ENCODE results near the gene DRAM1.
"Not testable (repeated sequence)": the region's sequence is repeated elsewhere in the genome, so short reads cannot be mapped to it uniquely, and the experiment has no call there.

DRAM1 gene

GRCh38 chr12:101845137-101845711 lies 32.2 kb upstream of the DRAM1 start:
- H3K27ac ChIP-seq (ENCODE audit: low read depth, low read length), result no peak overlapping the region
- H3K4me1 ChIP-seq (ENCODE audit: control insufficient read depth, insufficient read depth, low read length, unreplicated experiment), result no peaks in the 10 kb centered on the region
- H3K79me2 ChIP-seq (ENCODE audit: control insufficient read depth, insufficient read depth, low read length, unreplicated experiment), result no peaks in the 10 kb centered on the region
- no peaks in the 10 kb centered on the region for H3K36me3 ChIP-seq (ENCODE audit: insufficient read depth, low read length)
- H3K27me3 ChIP-seq (ENCODE audit: insufficient read depth, low read length), result no peaks in the 10 kb centered on the region
- H2AFZ ChIP-seq (ENCODE audit: low read length, unreplicated experiment), result no peak overlapping the region
- no peak overlapping the region for H3K4me3 ChIP-seq (ENCODE audit: low read depth, low read length)

DNA sequence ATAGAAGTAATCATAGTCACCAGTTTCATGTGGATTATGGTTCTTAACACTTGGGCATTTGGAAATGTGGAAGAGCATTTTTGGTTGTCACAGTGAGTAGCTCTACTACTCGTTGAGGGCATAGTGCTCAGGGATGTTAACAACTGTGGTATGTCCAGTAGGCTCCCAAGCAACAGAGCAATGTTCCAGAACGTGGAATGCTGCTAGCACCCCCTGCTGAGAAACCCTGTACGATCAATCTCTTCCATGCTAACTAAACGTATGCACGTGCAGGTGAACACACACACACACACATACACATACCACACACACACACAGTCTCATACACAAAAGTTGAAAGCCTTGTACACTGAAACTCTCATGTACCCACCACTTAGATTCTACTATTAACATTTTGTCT lies 30.1 kb upstream of the DRAM1 start:
- Histone ChIP-seq H3K4me3 (ENCODE audit: low read depth, low read length) (no peak overlapping the region), H3K36me3 (ENCODE audit: insufficient read depth, low read length) (no peaks in the 10 kb centered on the region), H2AFZ (ENCODE audit: low read length, unreplicated experiment) (no peak overlapping the region), H3K79me2 (ENCODE audit: control insufficient read depth, insufficient read depth, low read length, unreplicated experiment) (no peaks in the 10 kb centered on the region), H3K4me1 (ENCODE audit: control insufficient read depth, insufficient read depth, low read length, unreplicated experiment) (no peaks in the 10 kb centered on the region), H3K27ac (ENCODE audit: low read depth, low read length) (no peak overlapping the region), H3K27me3 (ENCODE audit: insufficient read depth, low read length) (no peaks in the 10 kb centered on the region)

DNA sequence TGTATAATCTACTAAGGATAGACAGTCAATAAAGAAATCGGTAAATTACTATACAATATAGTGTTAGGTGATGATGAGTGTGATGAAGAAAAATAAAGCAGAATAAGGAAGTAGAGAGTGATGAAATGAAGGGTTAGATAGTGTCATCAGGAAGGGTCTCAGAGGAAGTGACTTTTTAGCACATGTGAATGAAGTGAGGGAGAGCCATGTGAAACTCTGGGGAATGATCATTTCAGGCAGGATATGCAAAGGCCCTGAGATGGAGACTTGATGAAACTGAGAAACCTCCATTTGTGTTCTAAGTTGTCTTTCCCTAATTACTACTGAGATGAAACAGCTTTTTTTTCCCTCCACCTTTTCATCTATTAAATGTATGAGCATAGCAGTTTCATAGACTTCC lies 27.2 kb upstream of the DRAM1 start:
- H3K4me1 ChIP-seq (ENCODE audit: control insufficient read depth, insufficient read depth, low read length, unreplicated experiment), result no peaks in the 10 kb centered on the region
- no peak overlapping the region for H3K4me3 ChIP-seq (ENCODE audit: low read depth, low read length)
- no peaks in the 10 kb centered on the region for H3K79me2 ChIP-seq (ENCODE audit: control insufficient read depth, insufficient read depth, low read length, unreplicated experiment)
- H3K36me3 ChIP-seq (ENCODE audit: insufficient read depth, low read length), result no peaks in the 10 kb centered on the region
- H3K27ac ChIP-seq (ENCODE audit: low read depth, low read length), result no peak overlapping the region
- H2AFZ ChIP-seq (ENCODE audit: low read length, unreplicated experiment), result no peak overlapping the region
- no peaks in the 10 kb centered on the region for H3K27me3 ChIP-seq (ENCODE audit: insufficient read depth, low read length)

DNA sequence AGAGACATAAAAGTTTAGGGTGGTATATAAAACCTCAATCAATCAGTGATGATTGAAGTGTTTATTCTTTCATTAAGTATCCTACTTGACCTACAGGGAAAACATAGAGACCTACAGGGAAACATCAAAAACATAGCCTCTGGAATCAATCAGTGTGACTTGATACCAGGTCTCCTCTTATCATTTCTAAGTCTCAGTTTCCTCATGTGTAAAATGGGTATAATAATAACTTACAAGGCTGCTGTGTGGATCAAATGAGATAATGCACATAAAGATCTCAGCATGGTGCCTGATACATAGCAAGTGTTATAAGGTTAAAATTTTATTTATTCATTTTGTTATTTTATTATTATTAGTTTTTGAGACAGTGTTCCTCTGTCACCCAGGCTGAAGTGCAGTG lies 24.4 kb upstream of the DRAM1 start:
- H3K27me3 ChIP-seq (ENCODE audit: insufficient read depth, low read length), result no peaks in the 10 kb centered on the region
- H2AFZ ChIP-seq (ENCODE audit: low read length, unreplicated experiment), result no peak overlapping the region
- H3K27ac ChIP-seq (ENCODE audit: low read depth, low read length), result no peak overlapping the region
- H3K4me3 ChIP-seq (ENCODE audit: low read depth, low read length), result no peak overlapping the region
- H3K79me2 ChIP-seq (ENCODE audit: control insufficient read depth, insufficient read depth, low read length, unreplicated experiment), result no peaks in the 10 kb centered on the region
- peaks cover 16% of the 10 kb centered on the region for H3K4me1 ChIP-seq (ENCODE audit: control insufficient read depth, insufficient read depth, low read length, unreplicated experiment)
- no peaks in the 10 kb centered on the region for H3K36me3 ChIP-seq (ENCODE audit: insufficient read depth, low read length)

DNA sequence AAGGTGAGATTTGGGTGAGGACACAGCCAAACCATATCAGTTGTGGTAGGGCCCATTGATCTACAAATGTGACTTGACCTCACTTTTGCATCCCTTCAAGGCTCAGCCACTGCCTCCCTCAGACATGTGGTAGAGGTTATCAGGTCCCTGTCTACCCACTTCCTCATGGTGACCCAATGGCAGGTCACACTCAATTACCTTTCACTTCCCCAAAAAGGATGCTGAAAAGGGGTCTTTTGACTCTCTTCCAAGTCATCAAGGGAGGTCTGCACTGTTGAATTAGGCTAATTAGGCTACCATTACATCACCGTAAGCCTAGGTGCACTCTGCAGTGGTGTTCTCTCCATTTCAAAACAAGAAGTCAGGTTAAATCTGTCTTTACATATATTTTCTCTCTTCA lies 22.6 kb upstream of the DRAM1 start:
- H3K27me3 ChIP-seq (ENCODE audit: insufficient read depth, low read length), result no peaks in the 10 kb centered on the region
- peaks cover 22% of the 10 kb centered on the region for H3K4me1 ChIP-seq (ENCODE audit: control insufficient read depth, insufficient read depth, low read length, unreplicated experiment)
- H3K27ac ChIP-seq (ENCODE audit: low read depth, low read length), result no peak overlapping the region
- no peaks in the 10 kb centered on the region for H3K79me2 ChIP-seq (ENCODE audit: control insufficient read depth, insufficient read depth, low read length, unreplicated experiment)
- H2AFZ ChIP-seq (ENCODE audit: low read length, unreplicated experiment), result no peak overlapping the region
- no peaks in the 10 kb centered on the region for H3K36me3 ChIP-seq (ENCODE audit: insufficient read depth, low read length)
- no peak overlapping the region for H3K4me3 ChIP-seq (ENCODE audit: low read depth, low read length)

DNA sequence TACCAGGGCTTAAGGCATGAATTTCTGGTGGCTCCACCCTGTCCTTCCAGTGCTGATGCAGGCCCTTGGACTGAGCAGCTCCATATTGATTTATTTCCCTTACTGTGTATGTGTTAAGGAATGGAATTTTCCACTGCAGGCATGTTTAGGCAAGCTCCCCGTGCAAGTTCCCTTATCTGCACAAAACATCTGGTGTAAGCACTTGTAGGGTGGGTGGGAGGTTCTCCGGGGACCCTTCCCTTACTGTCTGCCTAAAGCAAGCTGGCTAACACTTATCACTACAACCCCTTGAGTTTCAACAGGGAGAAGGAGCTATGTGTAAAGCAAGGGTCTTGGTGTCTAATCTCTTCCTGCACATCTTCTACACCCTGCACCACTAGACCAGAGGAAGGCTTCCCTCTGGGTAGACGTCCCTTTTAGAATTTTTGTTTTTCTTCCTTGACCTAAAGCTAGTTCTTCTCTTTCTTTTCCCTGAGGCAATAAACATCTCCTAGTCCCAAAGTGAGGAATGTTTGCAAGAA lies 22.0 kb upstream of the DRAM1 start:
- no peak overlapping the region for H2AFZ ChIP-seq (ENCODE audit: low read length, unreplicated experiment)

GRCh38 chr12:101855976-101856375 lies 21.4 kb upstream of the DRAM1 start:
- Histone ChIP-seq H3K4me1 (ENCODE audit: control insufficient read depth, insufficient read depth, low read length, unreplicated experiment) (peaks cover 26% of the 10 kb centered on the region), H2AFZ (ENCODE audit: low read length, unreplicated experiment) (no peak overlapping the region), H3K79me2 (ENCODE audit: control insufficient read depth, insufficient read depth, low read length, unreplicated experiment) (no peaks in the 10 kb centered on the region), H3K36me3 (ENCODE audit: insufficient read depth, low read length) (no peaks in the 10 kb centered on the region), H3K27ac (ENCODE audit: low read depth, low read length) (no peak overlapping the region), H3K4me3 (ENCODE audit: low read depth, low read length) (no peak overlapping the region), H3K27me3 (ENCODE audit: insufficient read depth, low read length) (no peaks in the 10 kb centered on the region)

More for the DNA sequence above, 22.0 kb upstream of the DRAM1 start:
- H3K79me2 ChIP-seq (ENCODE audit: control insufficient read depth, insufficient read depth, low read length, unreplicated experiment), result no peaks in the 10 kb centered on the region
- H3K27ac ChIP-seq (ENCODE audit: low read depth, low read length), result no peak overlapping the region
- peaks cover 26% of the 10 kb centered on the region for H3K4me1 ChIP-seq (ENCODE audit: control insufficient read depth, insufficient read depth, low read length, unreplicated experiment)
- H3K27me3 ChIP-seq (ENCODE audit: insufficient read depth, low read length), result no peaks in the 10 kb centered on the region
- H3K36me3 ChIP-seq (ENCODE audit: insufficient read depth, low read length), result no peaks in the 10 kb centered on the region
- no peak overlapping the region for H3K4me3 ChIP-seq (ENCODE audit: low read depth, low read length)

- H3K4me3 ChIP-seq (ENCODE audit: low read depth, low read length); H3K79me2 ChIP-seq (ENCODE audit: control insufficient read depth, insufficient read depth, low read length, unreplicated experiment); H2AFZ ChIP-seq (ENCODE audit: low read length, unreplicated experiment); H3K27ac ChIP-seq (ENCODE audit: low read depth, low read length); H3K27me3 ChIP-seq (ENCODE audit: insufficient read depth, low read length); H3K36me3 ChIP-seq (ENCODE audit: insufficient read depth, low read length): not testable (repeated sequence)
- peaks cover 26% of the 10 kb centered on the region for H3K4me1 ChIP-seq (ENCODE audit: control insufficient read depth, insufficient read depth, low read length, unreplicated experiment)
Observed at GRCh38 chr12:101856614-101857013, 20.8 kb upstream of the DRAM1 start.

DNA sequence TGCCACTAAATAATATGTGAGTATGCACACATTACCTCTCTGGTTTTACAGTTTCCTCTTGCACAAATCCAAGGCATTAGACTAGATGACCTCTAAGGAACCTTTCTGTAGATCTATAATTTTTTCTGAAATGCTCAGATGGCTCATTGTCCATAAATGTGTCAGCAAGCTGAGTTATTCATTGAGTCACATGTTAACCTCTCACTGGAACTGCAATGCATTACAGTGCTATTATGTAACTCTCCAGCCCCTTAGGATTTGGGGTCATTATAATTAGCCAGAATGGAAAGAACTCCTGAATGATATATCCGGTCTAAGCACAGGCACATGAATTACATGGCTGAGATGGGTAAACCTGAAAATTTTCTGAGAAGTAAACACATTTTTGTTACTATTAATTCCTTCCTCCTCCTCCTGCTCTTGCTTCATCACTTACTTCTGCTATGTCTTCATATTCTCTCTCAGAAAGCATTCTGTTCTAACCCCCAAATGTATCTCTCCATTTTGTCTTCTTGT lies 20.3 kb upstream of the DRAM1 start:
- Histone ChIP-seq H3K4me3 (ENCODE audit: low read depth, low read length) (no peak overlapping the region), H3K27me3 (ENCODE audit: insufficient read depth, low read length) (no peaks in the 10 kb centered on the region), H3K27ac (ENCODE audit: low read depth, low read length) (peak overlapping the region; percentile 41), H3K79me2 (ENCODE audit: control insufficient read depth, insufficient read depth, low read length, unreplicated experiment) (no peaks in the 10 kb centered on the region), H3K36me3 (ENCODE audit: insufficient read depth, low read length) (no peaks in the 10 kb centered on the region), H2AFZ (ENCODE audit: low read length, unreplicated experiment) (no peak overlapping the region), H3K4me1 (ENCODE audit: control insufficient read depth, insufficient read depth, low read length, unreplicated experiment) (peaks cover 26% of the 10 kb centered on the region)

DNA sequence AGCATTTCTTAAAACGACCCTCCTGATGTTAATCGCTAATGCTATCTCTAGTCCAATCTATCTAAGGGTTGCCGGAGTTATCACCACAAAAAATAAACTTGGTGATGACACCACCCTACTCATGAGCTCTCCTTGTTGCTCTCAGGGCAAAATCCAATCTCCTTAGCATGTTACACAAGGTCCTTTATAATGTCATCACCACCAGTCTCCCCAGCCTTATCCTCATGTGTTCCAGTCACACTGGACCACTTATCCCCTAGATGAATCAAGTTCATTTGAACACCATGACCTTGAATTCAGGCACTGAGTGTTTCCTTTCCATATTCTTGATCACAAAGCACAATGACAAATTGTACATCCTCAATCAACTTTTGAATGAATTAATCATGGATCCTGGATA lies 19.0 kb upstream of the DRAM1 start:
- no peak overlapping the region for H3K27ac ChIP-seq (ENCODE audit: low read depth, low read length)
- H3K4me3 ChIP-seq (ENCODE audit: low read depth, low read length), result no peak overlapping the region
- H3K27me3 ChIP-seq (ENCODE audit: insufficient read depth, low read length), result no peaks in the 10 kb centered on the region
- no peaks in the 10 kb centered on the region for H3K79me2 ChIP-seq (ENCODE audit: control insufficient read depth, insufficient read depth, low read length, unreplicated experiment)
- H3K4me1 ChIP-seq (ENCODE audit: control insufficient read depth, insufficient read depth, low read length, unreplicated experiment), result peaks cover 26% of the 10 kb centered on the region
- H2AFZ ChIP-seq (ENCODE audit: low read length, unreplicated experiment), result no peak overlapping the region
- no peaks in the 10 kb centered on the region for H3K36me3 ChIP-seq (ENCODE audit: insufficient read depth, low read length)

All from ACC112 (cell line).